ENCODE data around the gene MRPL14.

- TF ChIP-seq POLR2AphosphoS5 (IDR thresholded peaks at IDR 0.05; ENCODE audit: borderline replicate concordance, low read depth, low read length) (no peak), EZH2 (IDR thresholded peaks at IDR 0.05) (no peak), FOXP2 (optimal IDR thresholded peaks at IDR 0.05; ENCODE audit: control extremely low read depth, extremely low read length, insufficient read depth) (no peak)
Observed at GRCh38 chr6:44097782-44098317, 29.4 kb downstream of the MRPL14 start.
